Measurements from ENCODE around the gene RBP3.

RBP3 gene

GRCh38 chr10:47347303-47347675, 874 bp upstream of the RBP3 start:
- no peaks in the 10 kb centered on the region for H3K36me3 ChIP-seq (replicated peaks)
- no peak overlapping the region for H3K4me3 ChIP-seq (ENCODE audit: low read depth, low read length)
- no peak for DNase-seq
- in situ Hi-C loops (cut with HindIII; ENCODE audit: low pct_ligation_motif_present, low sequenced_read_pairs): no loop called here
- TF ChIP-seq, protein P1, sequence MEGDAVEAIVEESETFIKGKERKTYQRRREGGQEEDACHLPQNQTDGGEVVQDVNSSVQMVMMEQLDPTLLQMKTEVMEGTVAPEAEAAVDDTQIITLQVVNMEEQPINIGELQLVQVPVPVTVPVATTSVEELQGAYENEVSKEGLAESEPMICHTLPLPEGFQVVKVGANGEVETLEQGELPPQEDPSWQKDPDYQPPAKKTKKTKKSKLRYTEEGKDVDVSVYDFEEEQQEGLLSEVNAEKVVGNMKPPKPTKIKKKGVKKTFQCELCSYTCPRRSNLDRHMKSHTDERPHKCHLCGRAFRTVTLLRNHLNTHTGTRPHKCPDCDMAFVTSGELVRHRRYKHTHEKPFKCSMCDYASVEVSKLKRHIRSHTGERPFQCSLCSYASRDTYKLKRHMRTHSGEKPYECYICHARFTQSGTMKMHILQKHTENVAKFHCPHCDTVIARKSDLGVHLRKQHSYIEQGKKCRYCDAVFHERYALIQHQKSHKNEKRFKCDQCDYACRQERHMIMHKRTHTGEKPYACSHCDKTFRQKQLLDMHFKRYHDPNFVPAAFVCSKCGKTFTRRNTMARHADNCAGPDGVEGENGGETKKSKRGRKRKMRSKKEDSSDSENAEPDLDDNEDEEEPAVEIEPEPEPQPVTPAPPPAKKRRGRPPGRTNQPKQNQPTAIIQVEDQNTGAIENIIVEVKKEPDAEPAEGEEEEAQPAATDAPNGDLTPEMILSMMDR (IDR thresholded peaks at IDR 0.05; ENCODE audit: low read depth, low read length, missing control alignments): no peak
- H3K27me3 ChIP-seq (replicated peaks): no peaks in the 10 kb centered on the region
- no peak overlapping the region for H3K27ac ChIP-seq

DNA sequence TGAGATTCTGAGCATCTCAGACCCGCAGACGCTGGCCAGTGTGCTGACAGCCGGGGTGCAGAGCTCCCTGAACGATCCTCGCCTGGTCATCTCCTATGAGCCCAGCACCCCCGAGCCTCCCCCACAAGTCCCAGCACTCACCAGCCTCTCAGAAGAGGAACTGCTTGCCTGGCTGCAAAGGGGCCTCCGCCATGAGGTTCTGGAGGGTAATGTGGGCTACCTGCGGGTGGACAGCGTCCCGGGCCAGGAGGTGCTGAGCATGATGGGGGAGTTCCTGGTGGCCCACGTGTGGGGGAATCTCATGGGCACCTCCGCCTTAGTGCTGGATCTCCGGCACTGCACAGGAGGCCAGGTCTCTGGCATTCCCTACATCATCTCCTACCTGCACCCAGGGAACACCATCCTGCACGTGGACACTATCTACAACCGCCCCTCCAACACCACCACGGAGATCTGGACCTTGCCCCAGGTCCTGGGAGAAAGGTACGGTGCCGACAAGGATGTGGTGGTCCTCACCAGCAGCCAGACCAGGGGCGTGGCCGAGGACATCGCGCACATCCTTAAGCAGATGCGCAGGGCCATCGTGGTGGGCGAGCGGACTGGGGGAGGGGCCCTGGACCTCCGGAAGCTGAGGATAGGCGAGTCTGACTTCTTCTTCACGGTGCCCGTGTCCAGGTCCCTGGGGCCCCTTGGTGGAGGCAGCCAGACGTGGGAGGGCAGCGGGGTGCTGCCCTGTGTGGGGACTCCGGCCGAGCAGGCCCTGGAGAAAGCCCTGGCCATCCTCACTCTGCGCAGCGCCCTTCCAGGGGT, 703 bp downstream of the RBP3 start:
- in situ Hi-C loops (cut with HindIII; ENCODE audit: low pct_ligation_motif_present, low sequenced_read_pairs): no loop called here
- Histone ChIP-seq H3K4me3 (ENCODE audit: low read depth, low read length) (no peak overlapping the region), H3K27me3 (replicated peaks) (no peaks in the 10 kb centered on the region), H3K27ac (no peak overlapping the region), H3K36me3 (replicated peaks) (no peaks in the 10 kb centered on the region)
- no peak for DNase-seq
- TF ChIP-seq, protein P1 (IDR thresholded peaks at IDR 0.05; ENCODE audit: low read depth, low read length, missing control alignments): no peak

DNA sequence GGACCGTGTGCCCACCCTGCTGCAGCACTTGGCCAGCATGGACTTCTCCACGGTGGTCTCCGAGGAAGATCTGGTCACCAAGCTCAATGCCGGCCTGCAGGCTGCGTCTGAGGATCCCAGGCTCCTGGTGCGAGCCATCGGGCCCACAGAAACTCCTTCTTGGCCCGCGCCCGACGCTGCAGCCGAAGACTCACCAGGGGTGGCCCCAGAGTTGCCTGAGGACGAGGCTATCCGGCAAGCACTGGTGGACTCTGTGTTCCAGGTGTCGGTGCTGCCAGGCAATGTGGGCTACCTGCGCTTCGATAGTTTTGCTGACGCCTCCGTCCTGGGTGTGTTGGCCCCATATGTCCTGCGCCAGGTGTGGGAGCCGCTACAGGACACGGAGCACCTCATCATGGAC, 1.4 kb downstream of the RBP3 start:
- in situ Hi-C loops (cut with HindIII; ENCODE audit: low pct_ligation_motif_present, low sequenced_read_pairs): no loop called here
- H3K36me3 ChIP-seq (replicated peaks): no peaks in the 10 kb centered on the region
- no peak for DNase-seq
- H3K27ac ChIP-seq: no peak overlapping the region
- no peaks in the 10 kb centered on the region for H3K27me3 ChIP-seq (replicated peaks)
- TF ChIP-seq, protein P1 (IDR thresholded peaks at IDR 0.05; ENCODE audit: low read depth, low read length, missing control alignments): no peak
- no peak overlapping the region for H3K4me3 ChIP-seq (ENCODE audit: low read depth, low read length)

GRCh38 chr10:47349941-47350371, 1.8 kb downstream of the RBP3 start:
- TF ChIP-seq, protein P1 (IDR thresholded peaks at IDR 0.05; ENCODE audit: low read depth, low read length, missing control alignments): no peak
- DNase-seq: no peak
- Histone ChIP-seq H3K27ac (no peak overlapping the region), H3K36me3 (replicated peaks) (no peaks in the 10 kb centered on the region), H3K4me3 (ENCODE audit: low read depth, low read length) (no peak overlapping the region), H3K27me3 (replicated peaks) (no peaks in the 10 kb centered on the region)
- in situ Hi-C loops (cut with HindIII; ENCODE audit: low pct_ligation_motif_present, low sequenced_read_pairs): no loop called here

DNA sequence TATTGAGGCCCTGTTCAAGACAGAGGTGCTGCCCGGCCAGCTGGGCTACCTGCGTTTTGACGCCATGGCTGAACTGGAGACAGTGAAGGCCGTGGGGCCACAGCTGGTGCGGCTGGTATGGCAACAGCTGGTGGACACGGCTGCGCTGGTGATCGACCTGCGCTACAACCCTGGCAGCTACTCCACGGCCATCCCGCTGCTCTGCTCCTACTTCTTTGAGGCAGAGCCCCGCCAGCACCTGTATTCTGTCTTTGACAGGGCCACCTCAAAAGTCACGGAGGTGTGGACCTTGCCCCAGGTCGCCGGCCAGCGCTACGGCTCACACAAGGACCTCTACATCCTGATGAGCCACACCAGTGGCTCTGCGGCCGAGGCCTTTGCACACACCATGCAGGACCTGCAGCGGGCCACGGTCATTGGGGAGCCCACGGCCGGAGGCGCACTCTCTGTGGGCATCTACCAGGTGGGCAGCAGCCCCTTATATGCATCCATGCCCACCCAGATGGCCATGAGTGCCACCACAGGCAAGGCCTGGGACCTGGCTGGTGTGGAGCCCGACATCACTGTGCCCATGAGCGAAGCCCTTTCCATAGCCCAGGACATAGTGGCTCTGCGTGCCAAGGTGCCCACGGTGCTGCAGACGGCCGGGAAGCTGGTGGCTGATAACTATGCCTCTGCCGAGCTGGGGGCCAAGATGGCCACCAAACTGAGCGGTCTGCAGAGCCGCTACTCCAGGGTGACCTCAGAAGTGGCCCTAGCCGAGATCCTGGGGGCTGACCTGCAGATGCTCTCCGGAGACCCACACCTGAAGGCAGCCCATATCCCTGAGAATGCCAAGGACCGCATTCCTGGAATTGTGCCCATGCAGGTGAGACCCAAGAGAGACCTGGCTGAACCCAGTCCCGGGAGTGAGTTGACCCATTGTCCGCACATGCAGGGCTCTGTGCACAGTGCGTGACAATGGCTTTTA, 2.8 kb downstream of the RBP3 start:
- no peak for DNase-seq
- H3K4me3 ChIP-seq (ENCODE audit: low read depth, low read length): no peak overlapping the region
- no peak overlapping the region for H3K27ac ChIP-seq
- no peaks in the 10 kb centered on the region for H3K27me3 ChIP-seq (replicated peaks)
- H3K36me3 ChIP-seq (replicated peaks): no peaks in the 10 kb centered on the region
- TF ChIP-seq, protein P1 (IDR thresholded peaks at IDR 0.05; ENCODE audit: low read depth, low read length, missing control alignments): no peak
- in situ Hi-C loops (cut with HindIII; ENCODE audit: low pct_ligation_motif_present, low sequenced_read_pairs): no loop called here
